Neuronal stem cell (in vitro differentiated cells): Measurements from ENCODE around the gene KCNJ6.
"Not testable (repeated sequence)": the region's sequence is repeated elsewhere in the genome, so short reads cannot be mapped to it uniquely, and the experiment has no call there.

Source experiments
- DNase-seq: peaks from one replicate; pipeline ENCODE4 v3.0.0-alpha.2; 2013; ENCODE audit warnings: low spot score
- H2AFZ ChIP-seq: one replicate; pipeline ENCODE4 v1.6.1; 2013; ENCODE audit warnings: mild to moderate bottlenecking, low read length, inconsistent platforms
- H2AK5ac ChIP-seq: 2 replicates; pipeline ENCODE4 v1.6.1; 2013; ENCODE audit warnings: low read depth, mild to moderate bottlenecking, inconsistent platforms, low read length, moderate library complexity, mixed read lengths
- H2BK120ac ChIP-seq: 2 replicates; pipeline ENCODE4 v1.6.1; 2013; ENCODE audit warnings: low read depth, mild to moderate bottlenecking, inconsistent platforms, low read length, moderate library complexity, mixed read lengths
- H2BK12ac ChIP-seq: one replicate; pipeline ENCODE4 v1.6.1; 2013; ENCODE audit warnings: low read length, inconsistent platforms
- H2BK15ac ChIP-seq: 2 replicates; pipeline ENCODE4 v1.6.1; 2013; ENCODE audit warnings: mild to moderate bottlenecking, low read length, inconsistent platforms, mixed read lengths
- H2BK5ac ChIP-seq: one replicate; pipeline ENCODE4 v1.6.1; 2013; ENCODE audit warnings: inconsistent platforms, mild to moderate bottlenecking, low read length, moderate library complexity
- H3K14ac ChIP-seq: one replicate; pipeline ENCODE4 v1.6.1; 2013; ENCODE audit warnings: low read length, inconsistent platforms
- H3K18ac ChIP-seq: 2 replicates; pipeline ENCODE4 v1.6.1; 2013; ENCODE audit warnings: low read length, inconsistent platforms
- H3K23ac ChIP-seq: 2 replicates; pipeline ENCODE4 v1.6.1; 2013; ENCODE audit warnings: low read depth, mild to moderate bottlenecking, mixed read lengths, low read length, inconsistent platforms; ENCODE audit not compliant: poor library complexity
- H3K27ac ChIP-seq: replicated peaks from 3 replicates; pipeline ENCODE4 v1.5.1; 2013; ENCODE audit warnings: low read length, inconsistent platforms
- H3K27me3 ChIP-seq, 3 experiments: 2 replicates each; pipeline ENCODE4 v1.6.1; 2013; ENCODE audit warnings: low read length in 3 of 3, mild to moderate bottlenecking in 2 of 3, inconsistent platforms in 1 of 3, low read depth in 1 of 3, mixed read lengths in 1 of 3, moderate library complexity in 1 of 3; ENCODE audit not compliant: control insufficient read depth in 3 of 3, insufficient read depth in 3 of 3
- H3K36me3 ChIP-seq, 2 donors: replicated peaks in 1 of 2; 2 replicates each; pipeline ENCODE4 v1.6.1; 2013; ENCODE audit warnings: low read length in 2 of 2; ENCODE audit not compliant: control insufficient read depth in 2 of 2, insufficient read depth in 2 of 2
- H3K4ac ChIP-seq: 2 replicates; pipeline ENCODE4 v1.6.1; 2013; ENCODE audit warnings: inconsistent platforms, mild to moderate bottlenecking, low read length, moderate library complexity
- H3K4me1 ChIP-seq, 2 donors: 1 replicate in 1 of 2; 2 replicates in 1 of 2; pipeline ENCODE4 v1.6.1; 2013; ENCODE audit warnings: low read length in 2 of 2, low read depth in 1 of 2; ENCODE audit not compliant: control insufficient read depth in 2 of 2, insufficient read depth in 1 of 2
- H3K4me2 ChIP-seq: one replicate; pipeline ENCODE4 v1.6.1; 2013; ENCODE audit warnings: mild to moderate bottlenecking, low read length, inconsistent platforms; ENCODE audit not compliant: insufficient read depth, poor library complexity, severe bottlenecking
- H3K4me3 ChIP-seq, 2 donors: 2 replicates each; pipeline ENCODE4 v1.5.1; 2013; ENCODE audit warnings: low read length in 2 of 2, mild to moderate bottlenecking in 2 of 2, inconsistent platforms in 1 of 2, moderate library complexity in 1 of 2
- H3K79me1 ChIP-seq: one replicate; pipeline ENCODE4 v1.6.1; 2013; ENCODE audit warnings: low read depth, mild to moderate bottlenecking, inconsistent platforms, low read length, moderate library complexity
- H3K9ac ChIP-seq: one replicate; pipeline ENCODE4 v1.6.1; 2013; ENCODE audit warnings: mild to moderate bottlenecking, low read depth, low read length, inconsistent platforms; ENCODE audit not compliant: poor library complexity
- H3K9me3 ChIP-seq, 2 donors: replicated peaks in 1 of 2; 2 replicates each; pipeline versions ENCODE3 to v1.6.1; 2013; ENCODE audit warnings: low read length in 2 of 2, mild to moderate bottlenecking in 2 of 2, inconsistent platforms in 1 of 2, low read depth in 1 of 2, mixed read lengths in 1 of 2, moderate library complexity in 1 of 2; ENCODE audit not compliant: control insufficient read depth in 2 of 2, insufficient read depth in 1 of 2
- H4K8ac ChIP-seq: one replicate; pipeline ENCODE4 v1.6.1; 2013; ENCODE audit warnings: low read depth, mild to moderate bottlenecking, inconsistent platforms, low read length, moderate library complexity
- H4K91ac ChIP-seq: one replicate; pipeline ENCODE4 v1.6.1; 2013; ENCODE audit warnings: low read length, low read depth, mild to moderate bottlenecking, inconsistent platforms; ENCODE audit not compliant: poor library complexity
- WGBS, 2 donors: extraction: QIAGEN DNeasy Blood & Tissue Kit; methylation state at CpG; one replicate each; pipeline ENCODE4 v1.1.7; 2013; ENCODE audit warnings: missing lambda C conversion rate in 2 of 2, mixed read lengths in 1 of 2; ENCODE audit not compliant: insufficient read length in 2 of 2, insufficient replicate concordance in 1 of 2; ENCODE audit errors: extremely low coverage in 2 of 2; 5-methylcytosine and 5-hydroxymethylcytosine counted together

The KCNJ6 gene

DNA sequence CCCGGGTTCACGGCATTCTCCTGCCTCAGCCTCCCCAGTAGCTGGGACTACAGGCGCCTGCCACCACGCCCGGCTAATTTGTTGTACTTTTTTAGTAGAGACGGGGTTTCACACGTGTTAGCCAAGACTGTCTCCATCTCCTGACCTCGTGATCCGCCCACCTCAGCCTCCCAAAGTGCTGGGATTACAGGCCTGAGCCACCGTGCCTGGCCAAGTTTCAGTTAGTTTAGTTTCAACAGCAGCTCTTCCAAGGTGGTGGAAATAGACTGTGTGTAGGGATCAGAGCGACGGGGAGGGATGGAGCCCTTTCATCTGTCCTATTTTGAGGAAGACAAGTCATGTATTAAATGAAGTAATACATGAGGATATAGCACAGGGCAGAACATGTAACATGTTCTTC lies 269.5 kb downstream of the KCNJ6 start:
- H2AFZ ChIP-seq, H3K79me1 ChIP-seq, H2AK5ac ChIP-seq, H3K4ac ChIP-seq, H3K27me3 ChIP-seq, H2BK5ac ChIP-seq, H3K36me3 ChIP-seq, H3K9ac ChIP-seq, H3K23ac ChIP-seq, H4K91ac ChIP-seq, H3K4me2 ChIP-seq, H3K14ac ChIP-seq, H2BK15ac ChIP-seq, H2BK12ac ChIP-seq, H3K9me3 ChIP-seq, H3K4me1 ChIP-seq, H2BK120ac ChIP-seq, H3K4me3 ChIP-seq, H3K18ac ChIP-seq, DNase-seq, H4K8ac ChIP-seq, H3K27ac ChIP-seq: not testable (repeated sequence)
- WGBS, 2 donors = no CpG with 5 or more reads among the region's 12 CpGs

DNA sequence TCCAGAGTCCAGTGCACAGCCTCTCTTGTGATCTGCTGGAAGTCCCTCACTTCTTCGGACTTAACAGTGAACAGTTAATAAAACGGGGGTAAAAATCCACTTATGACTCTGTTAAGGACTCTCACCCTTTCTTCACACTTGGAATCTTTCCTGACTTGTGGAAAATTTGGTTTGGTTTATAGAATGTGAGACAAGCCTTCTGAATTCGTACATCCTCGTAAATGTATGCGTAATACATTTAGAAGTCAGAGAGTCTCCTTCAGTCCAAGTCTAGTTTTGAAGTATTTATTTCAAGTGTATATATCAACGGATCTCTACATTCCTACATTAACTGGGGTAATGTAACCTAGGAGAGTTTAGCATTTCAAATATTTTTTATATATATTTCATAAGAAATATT lies 270.4 kb downstream of the KCNJ6 start:
- H3K79me1 ChIP-seq = no peaks in the 10 kb centered on the region
- H3K4me1 ChIP-seq = peaks cover 0 to 4% of the 10 kb centered on the region in 2 donors
- H2BK12ac ChIP-seq = no peak overlapping the region
- H3K36me3 ChIP-seq = no peaks in the 10 kb centered on the region
- DNase-seq = no peak
- H3K23ac ChIP-seq = no peak overlapping the region
- no peak overlapping the region for H2AK5ac ChIP-seq
- no peak overlapping the region for H3K18ac ChIP-seq
- no peak overlapping the region for H3K4ac ChIP-seq
- no peaks in the 10 kb centered on the region for H3K9me3 ChIP-seq
- H2BK5ac ChIP-seq = no peak overlapping the region
- H3K4me3 ChIP-seq = no peak overlapping the region
- no peak overlapping the region for H4K8ac ChIP-seq
- H3K14ac ChIP-seq = no peak overlapping the region
- no peak overlapping the region for H3K27ac ChIP-seq
- no peaks in the 10 kb centered on the region for H3K27me3 ChIP-seq
- no peak overlapping the region for H3K4me2 ChIP-seq
- H2BK120ac ChIP-seq = no peak overlapping the region
- no peak overlapping the region for H2BK15ac ChIP-seq
- no CpG with 5 or more reads among the region's 6 CpGs for WGBS, 2 donors
- no peak overlapping the region for H2AFZ ChIP-seq
- no peak overlapping the region for H3K9ac ChIP-seq
- no peak overlapping the region for H4K91ac ChIP-seq

- WGBS, 2 donors = no CpG with 5 or more reads among the region's 8 CpGs
- Histone ChIP-seq H2BK15ac (no peak overlapping the region), H3K4me1 (peaks cover 0 to 4% of the 10 kb centered on the region in 2 donors), H3K23ac (no peak overlapping the region), H4K8ac (no peak overlapping the region), H2BK5ac (no peak overlapping the region), H3K14ac (no peak overlapping the region), H2BK12ac (no peak overlapping the region), H2BK120ac (no peak overlapping the region), H3K79me1 (no peaks in the 10 kb centered on the region), H3K27ac (no peak overlapping the region), H3K18ac (no peak overlapping the region), H4K91ac (no peak overlapping the region), H2AFZ (no peak overlapping the region), H2AK5ac (no peak overlapping the region), H3K9me3 (no peaks in the 10 kb centered on the region), H3K36me3 (no peaks in the 10 kb centered on the region), H3K4me3 (no peak overlapping the region), H3K4ac (no peak overlapping the region), H3K27me3 (no peaks in the 10 kb centered on the region), H3K9ac (no peak overlapping the region), H3K4me2 (no peak overlapping the region)
- DNase-seq = no peak
Observed at GRCh38 chr21:37644636-37645035, 271.6 kb downstream of the KCNJ6 start.

GRCh38 chr21:37643862-37644261 lies 272.4 kb downstream of the KCNJ6 start:
- H2BK120ac ChIP-seq, DNase-seq: not testable (repeated sequence)

More at GRCh38 chr21:37643862-37644261, 272.4 kb downstream of the KCNJ6 start:
- H3K36me3 ChIP-seq, H3K18ac ChIP-seq, H3K79me1 ChIP-seq, H2BK5ac ChIP-seq, H3K4me1 ChIP-seq, H4K8ac ChIP-seq, H2BK15ac ChIP-seq, H2BK12ac ChIP-seq, H4K91ac ChIP-seq, H2AFZ ChIP-seq, H3K4me3 ChIP-seq, H3K4me2 ChIP-seq, H3K9me3 ChIP-seq, H3K27me3 ChIP-seq, H3K23ac ChIP-seq, H2AK5ac ChIP-seq, H3K4ac ChIP-seq, H3K9ac ChIP-seq, H3K27ac ChIP-seq, H3K14ac ChIP-seq: not testable (repeated sequence)
